HG03571 (cell line): ENCODE measurements around the gene SWI5.
"Not testable (repeated sequence)": the region's sequence is repeated elsewhere in the genome, so short reads cannot be mapped to it uniquely, and the experiment has no call there.

Source experiments
- ATAC-seq: cut with Tn5 transposase; IDR thresholded peaks from one replicate; pipeline ENCODE4 v1.9.1; 2021; ENCODE audit not compliant: unreplicated experiment

The SWI5 gene

DNA sequence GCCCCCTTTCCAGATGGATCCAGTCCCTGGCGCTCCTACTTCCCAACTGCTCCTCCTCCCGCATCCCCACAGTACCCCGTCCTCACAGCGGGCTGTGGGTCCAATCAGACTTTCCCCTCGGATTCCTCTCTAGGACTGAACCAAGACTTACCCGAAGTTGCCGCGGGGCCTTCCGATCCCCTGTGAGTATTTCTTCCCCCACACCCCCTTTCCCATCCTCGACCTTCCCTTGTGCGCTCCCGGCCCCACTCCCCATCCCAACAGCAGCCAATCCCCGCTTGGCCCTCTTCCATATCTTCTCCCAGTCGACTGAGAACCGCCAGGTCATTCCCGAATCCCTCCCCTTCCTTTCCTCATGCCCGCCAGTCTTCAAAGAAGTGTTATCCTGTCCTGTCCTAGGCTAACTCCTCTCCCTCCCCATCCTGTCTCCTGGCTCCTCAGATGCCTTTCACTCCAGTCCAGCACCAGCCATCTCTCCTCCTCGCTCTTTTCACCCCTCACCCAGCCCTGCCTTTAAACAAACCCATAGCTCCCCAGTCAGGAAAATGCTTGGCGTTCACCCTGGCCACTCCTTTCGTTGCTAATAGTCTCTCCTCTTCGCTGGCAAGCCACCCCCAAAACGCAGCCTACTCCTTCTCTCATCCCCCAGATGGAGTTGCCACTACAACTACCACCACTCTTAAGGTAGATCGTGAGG, 646 bp downstream of the SWI5 start:
- ATAC-seq: no peak

- ATAC-seq: not testable (repeated sequence)
Measured at GRCh38 chr9:128279088-128280073, 3.3 kb downstream of the SWI5 start.

GRCh38 chr9:128280084-128280622, 4.1 kb downstream of the SWI5 start:
- ATAC-seq: no peak

DNA sequence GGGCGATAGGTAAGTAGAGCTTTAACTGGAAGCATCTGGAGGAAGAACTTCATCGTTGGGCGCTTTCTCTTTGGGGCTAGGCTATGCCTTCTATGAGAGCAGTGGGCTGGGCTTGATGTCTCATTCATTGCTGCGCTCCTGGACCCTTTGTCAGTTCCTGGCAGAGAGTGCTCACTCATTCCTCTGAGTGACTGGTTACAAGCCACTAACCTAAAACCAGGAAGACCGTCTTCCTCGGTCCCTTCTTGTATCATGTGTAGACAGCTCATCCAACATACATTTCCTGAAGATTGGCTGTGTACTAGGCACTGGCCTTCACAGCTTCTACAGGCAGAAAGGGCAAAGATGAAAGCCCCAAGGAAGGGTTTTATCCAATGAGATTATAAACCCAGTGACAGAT, 6.4 kb downstream of the SWI5 start:
- ATAC-seq: no peak

- no peak for ATAC-seq
Measured at GRCh38 chr9:128285033-128285784, 9.1 kb downstream of the SWI5 start.

DNA sequence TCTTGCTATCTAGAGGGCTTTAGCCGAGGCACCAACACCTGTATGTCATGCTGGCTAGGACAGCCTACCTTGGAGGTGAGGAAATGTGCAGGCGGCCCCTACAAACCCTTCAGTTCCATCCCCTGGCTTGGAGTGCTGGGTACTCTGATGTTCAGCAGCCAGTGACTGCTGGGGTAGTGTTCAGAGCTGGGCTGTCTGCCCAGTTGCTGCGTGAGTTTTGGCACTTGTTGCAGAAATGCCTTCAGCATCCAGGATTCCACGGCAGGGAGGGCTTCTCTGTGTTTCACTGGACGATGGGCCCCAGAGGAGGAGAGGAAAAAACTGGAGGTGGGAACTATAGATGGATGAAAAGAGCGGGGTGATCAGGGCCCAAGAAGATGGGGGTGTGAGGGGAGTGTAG, 10.4 kb downstream of the SWI5 start:
- ATAC-seq: no peak

DNA sequence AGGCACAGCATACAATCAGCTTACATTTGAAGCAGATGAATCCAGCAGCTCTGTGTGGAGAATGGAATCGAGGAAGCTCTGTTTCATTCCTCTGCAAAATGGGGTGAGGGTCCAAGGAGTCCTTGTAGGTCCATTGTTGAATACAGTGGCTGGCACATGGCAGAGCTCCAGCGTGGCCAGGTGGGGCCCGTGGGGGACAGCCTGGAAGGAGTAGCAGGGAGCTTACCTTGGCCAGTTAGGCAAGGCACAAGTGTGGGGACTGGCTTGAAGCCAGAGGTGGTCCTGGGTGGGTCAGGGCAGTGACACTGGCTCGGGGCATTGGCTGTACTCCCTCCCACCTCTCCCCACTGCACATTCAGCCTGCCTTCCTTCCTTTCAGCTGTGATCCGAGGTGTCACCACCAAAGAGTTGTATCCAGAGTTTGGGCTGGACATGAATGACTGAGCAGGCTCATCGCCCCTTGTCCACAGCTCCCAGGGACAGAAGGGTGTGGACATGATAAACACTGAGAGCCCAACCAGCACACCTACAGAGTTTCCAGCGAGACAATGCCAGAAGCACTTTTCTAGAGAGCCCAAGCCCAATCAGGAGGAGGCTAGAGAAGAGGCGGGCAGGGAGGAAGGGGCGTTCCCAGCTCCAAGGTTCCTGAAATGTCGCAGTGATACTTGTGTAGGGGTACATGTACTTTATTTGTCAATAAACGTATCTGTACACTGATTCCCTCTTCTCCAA, 12.4 kb downstream of the SWI5 start:
- ATAC-seq: no peak

DNA sequence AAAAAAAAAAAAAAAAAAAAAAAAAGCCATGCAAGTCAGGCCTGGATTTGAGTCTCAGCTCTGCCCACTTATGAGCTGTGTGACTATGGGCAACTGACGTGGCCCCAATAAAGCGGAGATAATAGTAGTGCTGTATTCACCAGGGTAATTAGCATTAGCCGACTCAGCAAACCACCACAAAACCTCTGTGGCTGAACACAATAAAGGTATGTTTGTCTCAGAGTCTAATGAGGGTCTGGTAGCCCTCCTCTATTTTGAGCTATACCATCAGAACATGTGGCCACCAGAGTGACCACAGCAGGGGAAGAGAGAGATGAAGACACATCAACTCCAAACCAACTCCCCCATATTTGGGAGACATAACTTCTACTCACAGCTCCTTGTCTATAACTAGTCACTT, 15.9 kb downstream of the SWI5 start:
- ATAC-seq: no peak

GRCh38 chr9:128293091-128293490, 17.0 kb downstream of the SWI5 start:
- ATAC-seq: no peak

DNA sequence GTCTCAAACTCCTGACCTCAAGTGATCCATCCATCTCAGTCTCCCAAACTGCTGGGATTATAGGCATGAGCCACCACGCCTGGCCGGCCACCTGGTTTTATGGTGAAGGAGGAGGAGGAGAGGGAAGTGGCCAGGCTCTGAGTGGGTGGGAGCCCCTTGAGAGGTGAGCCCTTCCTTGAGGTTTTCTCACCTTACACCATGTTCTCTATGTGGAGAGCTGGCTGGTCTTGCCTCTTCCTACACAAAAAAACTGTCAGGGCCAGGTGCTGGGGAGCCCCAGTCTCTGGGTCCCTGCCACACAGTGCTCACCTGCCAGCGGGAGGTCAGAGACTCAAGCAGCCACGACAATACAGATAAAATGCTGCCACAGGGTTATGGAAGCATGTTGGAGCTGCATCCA, 18.1 kb downstream of the SWI5 start:
- ATAC-seq: no peak

GRCh38 chr9:128296340-128297220, 20.5 kb downstream of the SWI5 start:
- no peak for ATAC-seq

DNA sequence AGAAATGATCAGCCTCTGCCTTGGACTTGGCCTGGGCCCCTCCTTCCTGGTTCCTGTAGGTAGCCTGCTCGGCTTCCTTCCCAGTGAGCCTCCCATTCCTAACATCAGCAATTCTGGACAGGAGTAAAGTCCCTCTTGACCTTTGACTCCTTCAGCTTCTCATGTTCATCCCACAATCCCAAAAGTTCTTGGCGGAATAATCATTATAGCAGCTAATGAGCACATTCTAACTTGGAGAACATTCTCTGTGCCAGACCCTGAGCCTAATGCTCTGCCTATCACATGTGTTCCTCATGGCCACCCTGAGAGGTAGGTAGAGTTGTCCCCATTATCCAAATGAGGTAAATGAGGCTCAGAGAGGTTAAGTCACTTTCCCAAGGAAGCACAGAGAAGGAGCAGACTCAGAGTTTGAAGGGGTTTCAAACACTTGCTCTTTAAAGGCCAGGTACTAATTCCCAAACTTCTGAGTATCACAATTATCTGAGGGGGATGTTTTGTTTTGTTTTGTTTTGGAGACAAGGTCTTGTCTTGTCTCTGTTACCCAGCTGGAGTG, 21.2 kb downstream of the SWI5 start:
- ATAC-seq: no peak

GRCh38 chr9:128298535-128299482, 22.7 kb downstream of the SWI5 start:
- ATAC-seq: no peak

DNA sequence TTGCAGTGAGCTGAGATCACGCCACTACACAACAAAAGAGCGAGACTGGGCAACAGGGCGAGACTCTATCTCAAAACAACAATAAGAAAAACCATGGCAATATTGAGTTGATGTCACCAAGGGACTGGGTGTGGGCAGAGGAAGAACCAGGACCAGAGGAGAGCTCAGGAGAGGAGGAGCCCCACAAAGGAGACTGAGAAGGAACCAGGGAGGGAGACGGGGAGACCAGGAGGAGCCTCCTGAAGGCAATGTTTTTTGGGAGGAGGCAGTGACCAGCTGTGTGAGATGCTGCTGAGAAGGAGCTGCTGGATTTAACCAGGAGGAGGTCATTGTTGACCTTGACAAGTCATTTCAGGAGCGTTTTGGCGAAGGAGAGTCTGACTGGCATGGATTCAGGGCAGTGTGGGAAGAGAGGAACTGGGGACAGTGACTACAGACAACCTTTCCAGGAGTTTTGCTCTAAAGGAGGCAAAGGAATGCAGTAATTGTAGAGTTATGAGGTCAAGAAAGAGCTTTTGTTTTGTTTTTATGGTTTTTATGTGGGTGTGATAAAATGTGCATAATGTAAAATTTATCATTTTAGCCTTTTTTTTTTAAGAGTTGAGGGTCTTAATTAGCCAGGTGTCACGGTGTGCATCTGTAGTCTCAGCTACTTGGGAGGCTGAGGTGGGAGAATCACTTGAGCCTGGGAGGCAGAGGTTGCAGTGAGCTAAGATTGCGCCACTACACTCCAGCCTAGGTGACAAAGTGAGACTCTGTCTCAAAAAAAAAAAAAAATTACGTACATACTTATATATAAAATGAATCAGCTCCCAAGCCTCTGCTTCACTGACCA, 28.3 kb downstream of the SWI5 start:
- no peak for ATAC-seq

- no peak for ATAC-seq
Measured at GRCh38 chr9:128304971-128305288, 28.9 kb downstream of the SWI5 start.

DNA sequence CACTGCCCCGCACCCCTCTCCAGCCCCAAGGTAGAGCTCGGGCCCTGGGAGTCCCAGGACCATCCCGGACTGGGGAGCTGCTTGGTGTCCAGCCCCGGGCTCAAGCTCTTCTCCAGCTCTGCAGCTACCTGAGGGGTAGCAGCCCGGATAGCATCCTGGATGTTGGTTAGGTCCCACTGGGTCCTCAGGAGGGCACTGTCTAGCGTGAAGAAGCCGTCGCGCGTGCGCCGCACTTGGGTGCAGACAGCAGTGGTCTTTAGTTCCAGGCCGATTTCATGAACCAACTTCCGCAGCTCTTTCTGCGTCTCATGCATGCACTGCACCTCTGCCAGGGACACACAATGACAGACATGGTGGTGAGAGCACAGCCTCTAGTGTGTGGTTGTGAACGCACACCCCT, 33.5 kb downstream of the SWI5 start:
- ATAC-seq: no peak

DNA sequence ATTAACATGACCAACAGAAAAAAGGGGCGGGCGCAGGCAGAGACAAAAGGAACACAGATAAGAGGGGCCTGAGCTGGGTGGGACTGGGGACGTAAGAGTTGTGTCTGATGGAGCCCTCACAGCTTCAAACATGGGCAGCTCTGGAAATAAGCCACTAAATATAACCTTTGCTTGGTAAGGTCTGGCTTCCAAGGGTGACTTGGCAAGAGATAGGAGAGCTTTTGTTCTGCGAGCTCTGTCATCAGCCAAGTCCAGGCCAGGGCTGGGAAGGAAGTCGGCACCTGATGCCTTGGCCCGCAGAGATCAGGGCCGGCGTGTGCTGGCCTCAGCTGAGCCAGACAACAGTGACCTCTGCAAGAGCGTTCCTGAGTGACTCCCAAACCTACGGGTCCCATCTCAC, 34.4 kb downstream of the SWI5 start:
- ATAC-seq: no peak
